Stimulated activated CD8-positive, alpha-beta memory T cell treated with anti-CD3 and anti-CD28 coated beads, Interleukin-7, amount 100 ng/mL, for 4 hours (primary cell): ENCODE data around the gene MRPL18.
"Not testable (repeated sequence)": the region's sequence is repeated elsewhere in the genome, so short reads cannot be mapped to it uniquely, and the experiment has no call there.

ENCODE experiments used
- DNase-seq, 2 donors: peaks; one replicate each; pipeline ENCODE4 v3.0.0-alpha.2; 2020; ENCODE audit warnings: low read depth in 2 of 2

Gene MRPL18

GRCh38 chr6:159816775-159817174 is 26.5 kb downstream of the MRPL18 start:
- DNase-seq = not testable (repeated sequence)

GRCh38 chr6:159817951-159818739 is 27.9 kb downstream of the MRPL18 start:
- no peak for DNase-seq

- DNase-seq = no peak
These were observed 28.8 kb downstream of the MRPL18 start for GRCh38 chr6:159819098-159819497.

- DNase-seq = no peak
These were observed 29.8 kb downstream of the MRPL18 start for GRCh38 chr6:159819932-159820640.

- no peak for DNase-seq
These were observed 30.9 kb downstream of the MRPL18 start for GRCh38 chr6:159821122-159821521.

DNA sequence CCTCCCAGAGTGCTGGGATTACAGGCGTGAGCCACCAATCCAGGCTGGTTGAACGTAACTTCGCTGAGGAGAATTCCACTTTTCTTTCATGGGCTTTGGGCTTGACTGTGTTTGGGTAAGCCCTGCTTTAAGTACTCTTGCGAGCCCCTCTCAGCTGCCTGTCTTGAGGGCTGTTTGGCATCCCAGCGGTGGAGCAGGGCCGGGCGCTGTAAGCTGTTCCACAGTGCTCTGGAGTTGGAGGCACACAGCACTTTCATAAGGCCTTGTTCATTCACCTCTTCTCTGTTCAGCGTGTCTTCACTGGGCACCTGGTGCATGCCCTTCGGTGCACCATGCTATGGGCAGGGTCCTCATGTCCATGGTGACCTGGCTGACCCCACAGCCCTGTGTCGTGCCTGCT is 31.5 kb downstream of the MRPL18 start:
- no peak for DNase-seq

DNA sequence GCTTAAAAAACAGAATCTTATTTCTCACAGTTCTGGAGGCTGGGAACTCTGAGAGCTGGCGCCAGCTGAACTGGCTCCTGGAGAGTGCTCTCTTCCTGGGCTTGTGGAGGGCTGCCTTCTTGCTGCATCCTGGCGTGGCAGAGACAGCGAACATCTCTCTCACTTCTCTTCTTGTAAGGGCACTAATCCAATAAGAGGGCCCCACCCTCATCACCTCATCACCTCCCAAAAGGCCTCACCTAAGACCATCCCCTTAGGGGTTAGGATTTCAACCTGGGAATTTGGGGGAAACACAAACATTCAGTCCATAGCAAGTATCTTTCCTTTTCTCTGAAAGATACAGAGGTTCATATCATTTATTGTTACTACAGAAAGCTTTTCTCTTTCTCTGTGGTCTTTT is 33.7 kb downstream of the MRPL18 start:
- no peak for DNase-seq

- not testable (repeated sequence) for DNase-seq
These were observed 34.4 kb downstream of the MRPL18 start for GRCh38 chr6:159824690-159825089.

DNA sequence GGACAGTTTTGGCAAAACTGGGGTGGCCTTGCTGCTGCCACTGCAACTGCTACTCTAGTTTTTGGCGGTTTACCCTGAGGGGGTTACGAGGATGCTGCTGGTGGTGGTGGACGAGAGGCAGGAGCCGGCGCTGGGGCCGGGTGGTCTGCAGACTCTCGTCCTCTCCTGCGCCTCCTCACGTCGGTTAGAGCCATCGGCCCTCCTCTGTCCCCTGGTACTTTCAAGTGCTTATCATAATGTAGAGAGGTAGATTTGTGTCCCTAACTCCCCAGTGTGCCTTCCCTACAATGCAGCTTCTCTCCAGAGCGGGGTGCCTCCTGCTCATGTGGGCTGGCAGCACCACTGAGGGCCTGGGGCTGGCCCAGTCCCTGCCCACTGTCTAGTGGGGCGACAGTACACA is 35.7 kb downstream of the MRPL18 start:
- DNase-seq = no peak

- DNase-seq = no peak
These were observed 36.8 kb downstream of the MRPL18 start for GRCh38 chr6:159826968-159827647.

- DNase-seq = no peak
These were observed 37.8 kb downstream of the MRPL18 start for GRCh38 chr6:159828074-159828473.

DNA sequence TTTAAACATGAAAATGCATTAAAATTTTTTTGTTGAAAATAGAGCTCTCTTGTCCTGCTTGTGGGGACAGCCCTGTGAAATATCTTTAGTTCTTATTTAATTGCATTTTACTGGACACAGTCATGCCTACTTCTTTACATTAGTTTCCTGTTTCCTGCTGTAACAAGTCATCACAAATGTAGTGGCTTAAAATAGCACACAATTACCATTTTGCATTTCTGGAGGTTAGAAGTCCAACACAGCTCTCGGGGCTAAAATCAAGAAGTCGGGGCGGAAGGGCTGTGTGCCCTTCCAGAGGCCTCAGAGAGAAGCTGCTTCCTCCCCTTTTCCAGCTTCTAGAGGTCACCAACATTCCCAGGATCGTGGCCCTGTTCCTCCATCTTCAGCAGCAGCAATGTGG is 39.3 kb downstream of the MRPL18 start:
- no peak for DNase-seq

- DNase-seq = no peak
These were observed 40.5 kb downstream of the MRPL18 start for GRCh38 chr6:159830501-159831372.

- no peak for DNase-seq
These were observed 41.1 kb downstream of the MRPL18 start for GRCh38 chr6:159831373-159831679.

- no peak for DNase-seq
These were observed 42.7 kb downstream of the MRPL18 start for GRCh38 chr6:159832946-159833345.

GRCh38 chr6:159833556-159833955 is 43.3 kb downstream of the MRPL18 start:
- no peak for DNase-seq

GRCh38 chr6:159833997-159834603 is 43.8 kb downstream of the MRPL18 start:
- DNase-seq = no peak

GRCh38 chr6:159836718-159837490 is 46.6 kb downstream of the MRPL18 start:
- no peak for DNase-seq

- no peak for DNase-seq
These were observed 47.2 kb downstream of the MRPL18 start for GRCh38 chr6:159837511-159837910.

- no peak for DNase-seq
These were observed 47.9 kb downstream of the MRPL18 start for GRCh38 chr6:159838020-159838744.
